ENCODE results near the gene PFN3. TPM values are rescaled to one million over a fixed set of nuclear protein-coding genes. Genes with fewer than 3 reads are reported as not detected.

Gene PFN3
- total and polyA plus RNA-seq, 12 donors, result not detected

Other genes starting within 250 kb of the PFN3 start
- 10 to 100 TPM; 36.9 to 72.6 (median 51.3) TPM for gene RAB24, start 96.9 kb downstream of the PFN3 start, total RNA-seq
- gene RAB24, start 96.9 kb downstream of the PFN3 start, polyA plus RNA-seq, result 100 to 1,000 TPM in 1 of 3 donors, 10 to 100 TPM in 2; 29.4 to 134 (median 95.2) TPM
- 100 to 1,000 TPM in 4 of 9 donors, 10 to 100 TPM in 5; 52.3 to 164 (median 97.4) TPM for gene PRELID1, start 96.9 kb downstream of the PFN3 start, total RNA-seq
- 100 to 1,000 TPM; 175 to 217 (median 178) TPM for gene PRELID1, start 96.9 kb downstream of the PFN3 start, polyA plus RNA-seq
- gene MXD3, start 88.8 kb downstream of the PFN3 start, total RNA-seq, result 10 to 100 TPM in 1 of 9 donors, 1 to 10 TPM in 7, under 1 TPM in 1; 0.85 to 18.1 (median 3.5) TPM
- gene MXD3, start 88.8 kb downstream of the PFN3 start, polyA plus RNA-seq, result 10 to 100 TPM in 2 of 3 donors, under 1 TPM in 1; 0.16 to 42.6 (median 26.2) TPM
- 100 to 1,000 TPM; 109 to 398 (median 160) TPM for gene LMAN2, start 49.0 kb downstream of the PFN3 start, total RNA-seq
- gene LMAN2, start 49.0 kb downstream of the PFN3 start, polyA plus RNA-seq, result 100 to 1,000 TPM in 1 of 3 donors, 10 to 100 TPM in 2; 85.7 to 147 (median 97.4) TPM
- 10 to 100 TPM in 6 of 9 donors, 1 to 10 TPM in 3; 4.4 to 36.3 (median 14.7) TPM for gene RGS14, start 42.7 kb downstream of the PFN3 start, total RNA-seq
- gene RGS14, start 42.7 kb downstream of the PFN3 start, polyA plus RNA-seq, result 10 to 100 TPM in 2 of 3 donors, 1 to 10 TPM in 1; 2.3 to 19.8 (median 18.5) TPM
- not detected for gene SLC34A1, start 16.2 kb downstream of the PFN3 start, total RNA-seq
- gene SLC34A1, start 16.2 kb downstream of the PFN3 start, polyA plus RNA-seq, result not detected
- gene F12, start 8.9 kb upstream of the PFN3 start, total RNA-seq, result under 1 TPM in 7 of 9 donors, not detected in 2; 0.11 to 0.69 (median 0.20) TPM
- gene F12, start 8.9 kb upstream of the PFN3 start, polyA plus RNA-seq, result under 1 TPM in 2 of 3 donors, not detected in 1; 0.47 to 0.80 TPM
- gene GRK6, start 26.0 kb upstream of the PFN3 start, total RNA-seq, result 10 to 100 TPM; 16.2 to 31.9 (median 22.3) TPM
- 10 to 100 TPM in 2 of 3 donors, 1 to 10 TPM in 1; 3.5 to 15.3 (median 11.2) TPM for gene GRK6, start 26.0 kb upstream of the PFN3 start, polyA plus RNA-seq
- 10 to 100 TPM in 1 of 9 donors, 1 to 10 TPM in 7, under 1 TPM in 1; 0.55 to 13.5 (median 6.1) TPM for gene PRR7, start 46.2 kb upstream of the PFN3 start, total RNA-seq
- gene PRR7, start 46.2 kb upstream of the PFN3 start, polyA plus RNA-seq, result 1 to 10 TPM in 2 of 3 donors, not detected in 1; 5.4 to 9.8 TPM
- 10 to 100 TPM; 11.1 to 17.5 (median 12.5) TPM for gene DBN1, start 73.0 kb upstream of the PFN3 start, total RNA-seq
- 10 to 100 TPM in 2 of 3 donors, 1 to 10 TPM in 1; 5.1 to 47.1 (median 19.1) TPM for gene DBN1, start 73.0 kb upstream of the PFN3 start, polyA plus RNA-seq
- gene PDLIM7, start 96.9 kb upstream of the PFN3 start, total RNA-seq, result 10 to 100 TPM; 10.4 to 63.2 (median 38.7) TPM
- gene PDLIM7, start 96.9 kb upstream of the PFN3 start, polyA plus RNA-seq, result 100 to 1,000 TPM in 2 of 3 donors, 1 to 10 TPM in 1; 6.5 to 246 (median 131) TPM
- gene DOK3, start 109.2 kb upstream of the PFN3 start, total RNA-seq, result 10 to 100 TPM in 6 of 9 donors, 1 to 10 TPM in 3; 1.5 to 49.1 (median 11.9) TPM
- gene DOK3, start 109.2 kb upstream of the PFN3 start, polyA plus RNA-seq, result 10 to 100 TPM in 2 of 3 donors, 1 to 10 TPM in 1; 2.3 to 38.5 (median 10.7) TPM
- gene DDX41, start 116.3 kb upstream of the PFN3 start, total RNA-seq, result 100 to 1,000 TPM in 6 of 9 donors, 10 to 100 TPM in 3; 71.4 to 180 (median 112) TPM
- gene DDX41, start 116.3 kb upstream of the PFN3 start, polyA plus RNA-seq, result 100 to 1,000 TPM in 2 of 3 donors, 10 to 100 TPM in 1; 47.0 to 145 (median 124) TPM
- gene FAM193B, start 153.9 kb upstream of the PFN3 start, total RNA-seq, result 100 to 1,000 TPM in 1 of 9 donors, 10 to 100 TPM in 8; 22.0 to 104 (median 41.4) TPM
- 100 to 1,000 TPM in 2 of 3 donors, 10 to 100 TPM in 1; 18.4 to 851 (median 249) TPM for gene FAM193B, start 153.9 kb upstream of the PFN3 start, polyA plus RNA-seq
- gene TMED9, start 191.5 kb upstream of the PFN3 start, total RNA-seq, result 100 to 1,000 TPM in 7 of 9 donors, 10 to 100 TPM in 2; 67.6 to 265 (median 139) TPM
- gene TMED9, start 191.5 kb upstream of the PFN3 start, polyA plus RNA-seq, result 100 to 1,000 TPM; 105 to 125 (median 113) TPM
- 10 to 100 TPM; 27.8 to 77.6 (median 43.7) TPM for gene B4GALT7, start 199.5 kb upstream of the PFN3 start, total RNA-seq
- gene B4GALT7, start 199.5 kb upstream of the PFN3 start, polyA plus RNA-seq, result 100 to 1,000 TPM in 1 of 3 donors, 10 to 100 TPM in 2; 22.7 to 131 (median 55.1) TPM

Data from adrenal gland (tissue), 12 donors.